CD14-positive monocyte (primary cell): ENCODE measurements around the gene CTBP2. TPM values are rescaled to one million over a fixed set of nuclear protein-coding genes. Genes with fewer than 3 reads are reported as not detected.

ENCODE experiments used
- DNase-seq, 3 donors: peaks; one replicate each; pipeline ENCODE4 v3.0.0-alpha.2; 2011 to 2022
- H2AFZ ChIP-seq: 2 replicates; pipeline ENCODE4 v1.6.0; 2012; ENCODE audit warnings: mild to moderate bottlenecking, low read depth, low read length, inconsistent platforms; ENCODE audit not compliant: insufficient read depth, poor library complexity, severe bottlenecking
- H3K27ac ChIP-seq, 2 donors: 1 replicate in 1 of 2; 2 replicates in 1 of 2; pipeline ENCODE4 v1.5.1; 2012 to 2013; ENCODE audit warnings: low read length in 2 of 2, control low read depth in 1 of 2, inconsistent platforms in 1 of 2, low read depth in 1 of 2, mild to moderate bottlenecking in 1 of 2
- H3K27me3 ChIP-seq, 2 donors: one replicate each; pipeline versions ENCODE4 v1.6.0 to v1.6.1; 2011 to 2013; ENCODE audit warnings: low read length in 2 of 2; ENCODE audit not compliant: control insufficient read depth in 2 of 2, insufficient read depth in 2 of 2
- H3K36me3 ChIP-seq, 2 donors: replicated peaks in 1 of 2; 1 replicate in 1 of 2; 2 replicates in 1 of 2; pipeline versions ENCODE4 v1.5.1 to v1.6.1; 2012 to 2013; ENCODE audit warnings: low read length in 2 of 2, control low read depth in 1 of 2, inconsistent platforms in 1 of 2, mild to moderate bottlenecking in 1 of 2; ENCODE audit not compliant: insufficient read depth in 2 of 2, control insufficient read depth in 1 of 2
- H3K4me1 ChIP-seq, 2 donors: 1 replicate in 1 of 2; 2 replicates in 1 of 2; pipeline versions ENCODE4 v1.5.1 to v1.6.1; 2012 to 2013; ENCODE audit warnings: low read length in 2 of 2, control low read depth in 1 of 2, inconsistent platforms in 1 of 2, mild to moderate bottlenecking in 1 of 2, moderate library complexity in 1 of 2; ENCODE audit not compliant: insufficient read depth in 2 of 2, control insufficient read depth in 1 of 2
- H3K4me2 ChIP-seq: replicated peaks from 2 replicates; pipeline ENCODE3; 2012; ENCODE audit warnings: low read length, moderate library complexity, mild to moderate bottlenecking; ENCODE audit not compliant: poor library complexity, severe bottlenecking; ENCODE audit errors: extremely low read depth
- H3K4me3 ChIP-seq, 3 experiments: fragments of 200-600 bp in 1 of 3; sonication (generic) in 1 of 3; replicated peaks in 1 of 3; 1 replicate in 2 of 3; 2 replicates in 1 of 3; pipeline ENCODE4 v1.5.1; 2011 to 2013; ENCODE audit warnings: low read length in 3 of 3, mild to moderate bottlenecking in 3 of 3, control low read depth in 2 of 3, low read depth in 2 of 3, inconsistent platforms in 1 of 3, moderate library complexity in 1 of 3
- H3K79me2 ChIP-seq: 2 replicates; pipeline ENCODE4 v1.6.0; 2012; ENCODE audit warnings: mild to moderate bottlenecking, control low read depth, inconsistent platforms, low read length, moderate library complexity; ENCODE audit not compliant: insufficient read depth
- H3K9ac ChIP-seq: 2 replicates; pipeline ENCODE4 v1.6.0; 2017; ENCODE audit warnings: low read length, mild to moderate bottlenecking; ENCODE audit not compliant: insufficient read depth, poor library complexity, severe bottlenecking
- H3K9me3 ChIP-seq, 2 donors: replicated peaks in 1 of 2; 1 replicate in 1 of 2; 2 replicates in 1 of 2; pipeline versions ENCODE4 v1.5.1 to v1.6.1; 2012 to 2013; ENCODE audit warnings: low read length in 2 of 2, control low read depth in 1 of 2; ENCODE audit not compliant: control insufficient read depth in 1 of 2, insufficient read depth in 1 of 2
- H4K20me1 ChIP-seq: 2 replicates; pipeline ENCODE4 v1.6.0; 2012; ENCODE audit warnings: mild to moderate bottlenecking, low read length, control low read depth, moderate library complexity; ENCODE audit not compliant: insufficient read depth
- H3K27ac Mint-ChIP-seq, 7 donors: one replicate each; pipeline ENCODE4 v1.8.0; 2020; ENCODE audit warnings: mild to moderate bottlenecking in 7 of 7, mixed read lengths in 7 of 7, moderate library complexity in 6 of 7, inconsistent platforms in 2 of 7
- H3K27me3 Mint-ChIP-seq, 3 donors: one replicate each; pipeline ENCODE4 v1.8.0; 2021 to 2022; ENCODE audit warnings: low read depth in 3 of 3, mild to moderate bottlenecking in 3 of 3, mixed read lengths in 3 of 3, moderate library complexity in 3 of 3, inconsistent platforms in 1 of 3
- H3K36me3 Mint-ChIP-seq, 2 donors: one replicate each; pipeline ENCODE4 v1.8.0; 2020; ENCODE audit warnings: mixed read lengths in 2 of 2, inconsistent platforms in 1 of 2, mild to moderate bottlenecking in 1 of 2
- H3K4me1 Mint-ChIP-seq: one replicate; pipeline ENCODE4 v1.8.0; 2020; ENCODE audit warnings: mild to moderate bottlenecking, mixed read lengths
- H3K4me3 Mint-ChIP-seq, 2 donors: one replicate each; pipeline ENCODE4 v1.8.0; 2020; ENCODE audit warnings: mild to moderate bottlenecking in 2 of 2, mixed read lengths in 2 of 2, moderate library complexity in 1 of 2
- H3K9me3 Mint-ChIP-seq, 7 donors: one replicate each; pipeline ENCODE4 v1.8.0; 2020 to 2022; ENCODE audit warnings: mixed read lengths in 7 of 7, mild to moderate bottlenecking in 6 of 7, moderate library complexity in 6 of 7, inconsistent platforms in 2 of 7
- WGBS: methylation state at CpG from one replicate; pipeline ENCODE4 v1.1.5; 2013; ENCODE audit warnings: missing lambda C conversion rate; ENCODE audit not compliant: insufficient coverage; 5-methylcytosine and 5-hydroxymethylcytosine counted together
- intact Hi-C, 2 donors: fragments of 100-400 bp; cut with micrococcal nuclease; formaldehyde crosslinking; loops; one replicate each; pipeline versions ENCODE4 v1.15.0 to v1.15.1; 2023
- polyA plus RNA-seq, 3 donors: library from polyadenylated mRNA; depleted of rRNA in 1 of 3; unstranded in 2 of 3; stranded (reverse) in 1 of 3; fragments of 300-500 nt in 2 of 3; fragments of >200 nt in 1 of 3; fragmentation: Illumina TruSeq in 2 of 3; gene quantifications; 1 replicate in 2 of 3; 2 replicates in 1 of 3; pipeline ENCODE4 v1.2.3, GENCODE V29; 2012 to 2021
- TF ChIP-seq, protein P1 (sequence below): fragments of 200-600 bp; IDR thresholded peaks from one replicate; pipeline ENCODE4 v1.8.0; 2022; ENCODE audit warnings: antibody characterized with exemption, mild to moderate bottlenecking

Gene CTBP2
- polyA plus RNA-seq, 3 donors, result 40.9 to 87.1 (median 41.1) TPM

DNA sequence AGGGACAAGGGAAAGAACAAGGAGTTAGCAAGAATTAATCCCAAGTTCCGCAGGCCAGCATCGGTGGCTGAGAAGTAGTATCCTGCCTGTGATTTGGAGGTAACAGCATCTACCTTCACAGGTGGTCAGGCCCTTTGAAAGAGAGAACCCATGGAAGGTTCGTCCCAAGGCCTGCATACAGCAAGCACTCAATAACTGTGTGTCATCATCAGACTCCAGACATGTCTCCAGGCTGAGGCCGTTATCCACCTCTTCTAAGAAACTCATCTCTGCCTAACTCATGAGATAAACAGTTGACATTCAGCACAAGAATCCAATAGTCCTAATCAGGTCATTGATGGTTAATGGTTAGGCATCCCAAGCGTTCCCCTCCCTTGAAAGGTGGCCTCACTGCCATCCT, 45.0 kb downstream of the CTBP2 start:
- Mint-ChIP-seq H3K36me3 (peaks cover 14 to 24% of the 10 kb centered on the region in 2 donors), H3K27ac (no peak overlapping the region), H3K27me3 (peaks cover 0 to 2% (median 0%) of the 10 kb centered on the region in 3 donors), H3K4me1 (peaks cover 25% of the 10 kb centered on the region), H3K4me3 (no peak overlapping the region), H3K9me3 (no peaks in the 10 kb centered on the region)
- Histone ChIP-seq H3K4me2 (no peak overlapping the region), H3K4me1 (no peaks in the 10 kb centered on the region), H2AFZ (no peak overlapping the region), H3K4me3 (no peak overlapping the region), H3K9ac (no peak overlapping the region), H3K79me2 (peaks cover 99% of the 10 kb centered on the region), H3K27ac (peak overlapping the region in 1 of 2 donors; percentile 27), H3K36me3 (peaks cover 0 to 33% of the 10 kb centered on the region in 2 donors), H3K27me3 (no peaks in the 10 kb centered on the region), H4K20me1 (peaks cover 100% of the 10 kb centered on the region), H3K9me3 (no peaks in the 10 kb centered on the region)
- 100% methylated on average over 1 of the region's 5 CpGs for WGBS
- no peak for DNase-seq
- intact Hi-C loops, result no loop called here
- TF ChIP-seq, protein P1, sequence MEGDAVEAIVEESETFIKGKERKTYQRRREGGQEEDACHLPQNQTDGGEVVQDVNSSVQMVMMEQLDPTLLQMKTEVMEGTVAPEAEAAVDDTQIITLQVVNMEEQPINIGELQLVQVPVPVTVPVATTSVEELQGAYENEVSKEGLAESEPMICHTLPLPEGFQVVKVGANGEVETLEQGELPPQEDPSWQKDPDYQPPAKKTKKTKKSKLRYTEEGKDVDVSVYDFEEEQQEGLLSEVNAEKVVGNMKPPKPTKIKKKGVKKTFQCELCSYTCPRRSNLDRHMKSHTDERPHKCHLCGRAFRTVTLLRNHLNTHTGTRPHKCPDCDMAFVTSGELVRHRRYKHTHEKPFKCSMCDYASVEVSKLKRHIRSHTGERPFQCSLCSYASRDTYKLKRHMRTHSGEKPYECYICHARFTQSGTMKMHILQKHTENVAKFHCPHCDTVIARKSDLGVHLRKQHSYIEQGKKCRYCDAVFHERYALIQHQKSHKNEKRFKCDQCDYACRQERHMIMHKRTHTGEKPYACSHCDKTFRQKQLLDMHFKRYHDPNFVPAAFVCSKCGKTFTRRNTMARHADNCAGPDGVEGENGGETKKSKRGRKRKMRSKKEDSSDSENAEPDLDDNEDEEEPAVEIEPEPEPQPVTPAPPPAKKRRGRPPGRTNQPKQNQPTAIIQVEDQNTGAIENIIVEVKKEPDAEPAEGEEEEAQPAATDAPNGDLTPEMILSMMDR, result no peak

- peaks cover 14 to 28% of the 10 kb centered on the region in 2 donors for H3K36me3 Mint-ChIP-seq
- H3K79me2 ChIP-seq, result peaks cover 99% of the 10 kb centered on the region
- peak overlapping the region in 3 of 7 donors; percentile 20 to 72 (median 35) for H3K27ac Mint-ChIP-seq
- DNase-seq, result no peak
- TF ChIP-seq, protein P1, result no peak
- H3K27me3 Mint-ChIP-seq, result peaks cover 0 to 2% (median 0%) of the 10 kb centered on the region in 3 donors
- 95% methylated on average over 10 of the region's 16 CpGs for WGBS
- no peaks in the 10 kb centered on the region for H3K9me3 Mint-ChIP-seq
- no peaks in the 10 kb centered on the region for H3K27me3 ChIP-seq
- peak overlapping the region in 1 of 2 donors; percentile 27 for H3K27ac ChIP-seq
- H4K20me1 ChIP-seq, result peaks cover 100% of the 10 kb centered on the region
- intact Hi-C loops, result no loop called here
- no peak overlapping the region for H3K9ac ChIP-seq
- H3K4me3 Mint-ChIP-seq, result no peak overlapping the region
- no peaks in the 10 kb centered on the region for H3K4me1 ChIP-seq
- peaks cover 2 to 35% of the 10 kb centered on the region in 2 donors for H3K36me3 ChIP-seq
- no peaks in the 10 kb centered on the region for H3K9me3 ChIP-seq
- no peak overlapping the region for H3K4me3 ChIP-seq
- no peak overlapping the region for H3K4me2 ChIP-seq
- H2AFZ ChIP-seq, result no peak overlapping the region
- peaks cover 23% of the 10 kb centered on the region for H3K4me1 Mint-ChIP-seq
Measured at GRCh38 chr10:125114761-125115391, 45.5 kb downstream of the CTBP2 start.
